Smooth muscle cell (in vitro differentiated cells): Measurements from ENCODE around the gene ZFP36L2. TPM values are rescaled to one million over a fixed set of nuclear protein-coding genes. Genes with fewer than 3 reads are reported as not detected.
A peak's percentile ranks its signal among the peaks of the same experiment; 100 is the strongest.

Experiments
- DNase-seq: peaks from one replicate; lab custom pipeline; 2025; ENCODE audit not compliant: unreplicated experiment; lab: John Stamatoyannopoulos, UW
- H2AFZ ChIP-seq: fragments of 200-600 bp; sonication (generic); 2 replicates; pipeline ENCODE4 v1.6.0; 2016; ENCODE audit warnings: antibody characterized with exemption, low read depth, mild to moderate bottlenecking
- H3F3A ChIP-seq: fragments of 200-600 bp; sonication (generic); 2 replicates; pipeline ENCODE4 v1.6.0; 2017; ENCODE audit warnings: antibody characterized with exemption, low read depth
- H3K27ac ChIP-seq: fragments of 200-600 bp; sonication (generic); 2 replicates; pipeline ENCODE4 v1.5.1; 2016; ENCODE audit warnings: low read depth, mild to moderate bottlenecking
- H3K27me3 ChIP-seq: fragments of 200-600 bp; sonication (generic); 2 replicates; pipeline ENCODE4 v1.6.1; 2016; ENCODE audit warnings: low read depth, mild to moderate bottlenecking
- H3K36me3 ChIP-seq: fragments of 200-600 bp; sonication (generic); 2 replicates; pipeline ENCODE4 v1.5.1; 2016; ENCODE audit warnings: low read depth
- H3K4me1 ChIP-seq: fragments of 200-600 bp; sonication (generic); 2 replicates; pipeline ENCODE4 v1.5.1; 2016; ENCODE audit warnings: low read depth
- H3K4me2 ChIP-seq: fragments of 200-600 bp; sonication (generic); 2 replicates; pipeline ENCODE4 v1.6.0; 2016; ENCODE audit warnings: mild to moderate bottlenecking
- H3K4me3 ChIP-seq: fragments of 200-600 bp; sonication (generic); 2 replicates; pipeline ENCODE4 v1.5.1; 2016; ENCODE audit warnings: mild to moderate bottlenecking
- H3K79me2 ChIP-seq: fragments of 200-600 bp; sonication (generic); 2 replicates; pipeline ENCODE4 v1.6.0; 2016; ENCODE audit warnings: low read depth, mild to moderate bottlenecking
- H3K9ac ChIP-seq: fragments of 200-600 bp; sonication (generic); 2 replicates; pipeline ENCODE4 v1.6.0; 2016; ENCODE audit warnings: low read depth
- H3K9me3 ChIP-seq: fragments of 200-600 bp; sonication (generic); replicated peaks from 2 replicates; pipeline ENCODE4 v1.5.1; 2016; ENCODE audit warnings: low read depth
- H4K20me1 ChIP-seq: fragments of 200-600 bp; sonication (generic); 2 replicates; pipeline ENCODE4 v1.6.0; 2016; ENCODE audit warnings: low read depth
- CTCF ChIP-seq: fragments of 200-600 bp; sonication (generic); IDR thresholded peaks from 2 replicates; pipeline ENCODE4 v1.5.1; 2017; ENCODE audit warnings: borderline replicate concordance, mild to moderate bottlenecking, antibody characterized with exemption; ENCODE audit not compliant: insufficient read depth, poor library complexity, severe bottlenecking
- WGBS: methylation state at CpG from one replicate; pipeline ENCODE4 v1.1.7; 2016; ENCODE audit warnings: low lambda C conversion rate; 5-methylcytosine and 5-hydroxymethylcytosine counted together
- polyA plus RNA-seq: library from polyadenylated mRNA; unstranded; fragments of >200 nt; fragmentation: Nextera tagmentation; extraction: Ambion mirVana; gene quantifications from 2 replicates; pipeline ENCODE4 v1.2.1, GENCODE V29; 2016
- total RNA-seq: library from RNA; depleted of rRNA; stranded (reverse); fragments of >200 nt; gene quantifications from 2 replicates; pipeline ENCODE4 v1.2.3, GENCODE V29; 2014

The ZFP36L2 gene
- total and polyA plus RNA-seq, 2 experiments from 2014 or later, result 7.1 to 25.8 TPM

- Histone ChIP-seq H2AFZ (no peak overlapping the region), H3K4me1 (no peaks in the 10 kb centered on the region), H3K4me2 (no peak overlapping the region), H3K9me3 (no peaks in the 10 kb centered on the region), H3F3A (no peaks in the 10 kb centered on the region), H3K36me3 (no peaks in the 10 kb centered on the region), H3K27me3 (no peaks in the 10 kb centered on the region), H4K20me1 (no peaks in the 10 kb centered on the region), H3K9ac (no peak overlapping the region), H3K79me2 (no peaks in the 10 kb centered on the region), H3K4me3 (no peak overlapping the region), H3K27ac (no peak overlapping the region)
- DNase-seq, result no peak
- WGBS, result 100% methylated on average over 6 of the region's 6 CpGs
- no peak for TF ChIP-seq CTCF
Observed at GRCh38 chr2:43198263-43198662, 28.1 kb downstream of the ZFP36L2 start.

GRCh38 chr2:43197588-43197896 is 28.9 kb downstream of the ZFP36L2 start:
- no peaks in the 10 kb centered on the region for H3F3A ChIP-seq
- no peak overlapping the region for H3K4me3 ChIP-seq
- no peaks in the 10 kb centered on the region for H3K36me3 ChIP-seq
- TF ChIP-seq CTCF, result no peak
- no peaks in the 10 kb centered on the region for H3K4me1 ChIP-seq
- no peaks in the 10 kb centered on the region for H3K27me3 ChIP-seq
- no peak overlapping the region for H2AFZ ChIP-seq
- no peak for DNase-seq
- no peaks in the 10 kb centered on the region for H3K9me3 ChIP-seq
- WGBS, result 90% methylated on average over 5 of the region's 5 CpGs
- no peak overlapping the region for H3K27ac ChIP-seq
- H3K9ac ChIP-seq, result no peak overlapping the region
- H3K4me2 ChIP-seq, result no peak overlapping the region
- H3K79me2 ChIP-seq, result no peaks in the 10 kb centered on the region
- no peaks in the 10 kb centered on the region for H4K20me1 ChIP-seq

- Histone ChIP-seq H3K36me3 (no peaks in the 10 kb centered on the region), H3K27ac (no peak overlapping the region)
- no peak for DNase-seq
Observed at GRCh38 chr2:43196768-43197587, 29.4 kb downstream of the ZFP36L2 start.

More at GRCh38 chr2:43196768-43197587, 29.4 kb downstream of the ZFP36L2 start:
- Histone ChIP-seq H4K20me1 (no peaks in the 10 kb centered on the region), H2AFZ (peak overlapping the region; percentile 80), H3K27me3 (no peaks in the 10 kb centered on the region), H3K9ac (no peak overlapping the region), H3K4me3 (no peak overlapping the region), H3K4me1 (no peaks in the 10 kb centered on the region), H3K79me2 (no peaks in the 10 kb centered on the region), H3K4me2 (no peak overlapping the region), H3F3A (no peaks in the 10 kb centered on the region), H3K9me3 (no peaks in the 10 kb centered on the region)
- WGBS, result 68% methylated on average over 12 of the region's 12 CpGs
- TF ChIP-seq CTCF, result no peak
